HG03064 (cell line): Measurements from ENCODE around the gene EHMT2.
"Not testable (repeated sequence)": the region's sequence is repeated elsewhere in the genome, so short reads cannot be mapped to it uniquely, and the experiment has no call there.

Experiments used
- ATAC-seq: cut with Tn5 transposase; IDR thresholded peaks from one replicate; pipeline ENCODE4 v1.9.1; 2021; ENCODE audit warnings: low read depth; ENCODE audit not compliant: unreplicated experiment

The EHMT2 gene

GRCh38 chr6:31847276-31847978 is 50.1 kb downstream of the EHMT2 start:
- ATAC-seq, result no peak

GRCh38 chr6:31844507-31844906 is 53.0 kb downstream of the EHMT2 start:
- no peak for ATAC-seq

GRCh38 chr6:31842053-31842452 is 55.4 kb downstream of the EHMT2 start:
- ATAC-seq, result no peak

GRCh38 chr6:31839779-31840126 is 57.7 kb downstream of the EHMT2 start:
- not testable (repeated sequence) for ATAC-seq

GRCh38 chr6:31838968-31839367 is 58.5 kb downstream of the EHMT2 start:
- no peak for ATAC-seq

- not testable (repeated sequence) for ATAC-seq
Measured at GRCh38 chr6:31838114-31838553, 59.4 kb downstream of the EHMT2 start.

- no peak for ATAC-seq
Measured at GRCh38 chr6:31837369-31838113, 60.0 kb downstream of the EHMT2 start.

- ATAC-seq, result no peak
Measured at GRCh38 chr6:31836474-31837368, 60.8 kb downstream of the EHMT2 start.

- ATAC-seq, result no peak
Measured at GRCh38 chr6:31836047-31836473, 61.4 kb downstream of the EHMT2 start.

- ATAC-seq, result peak; percentile 39
Measured at GRCh38 chr6:31834367-31835250, 62.9 kb downstream of the EHMT2 start.

- ATAC-seq, result no peak
Measured at GRCh38 chr6:31831350-31832215, 65.9 kb downstream of the EHMT2 start.

GRCh38 chr6:31830886-31831335 is 66.6 kb downstream of the EHMT2 start:
- no peak for ATAC-seq
